GM19023 (cell line): ENCODE measurements around the gene SIK3.
A peak's percentile ranks its signal among the peaks of the same experiment; 100 is the strongest.
"Not testable (repeated sequence)": the region's sequence is repeated elsewhere in the genome, so short reads cannot be mapped to it uniquely, and the experiment has no call there.

Source experiments
- ATAC-seq: cut with Tn5 transposase; IDR thresholded peaks from one replicate; pipeline ENCODE4 v1.9.1; 2021; ENCODE audit warnings: mild to moderate bottlenecking, moderate library complexity; ENCODE audit not compliant: unreplicated experiment

SIK3 gene

GRCh38 chr11:117098269-117099232 lies at the start of gene SIK3:
Gene SIK3, minus strand, starts transcription at chr11:117098428. Its CDS starts 13 bp downstream, at chr11:117098415.
- peak; percentile 78 for ATAC-seq

GRCh38 chr11:117146521-117146920 lies 48.3 kb upstream of the SIK3 start:
- no peak for ATAC-seq

- no peak for ATAC-seq
These were observed 47.1 kb upstream of the SIK3 start for GRCh38 chr11:117145393-117145761.

- ATAC-seq: peak; percentile 54
These were observed 46.5 kb upstream of the SIK3 start for GRCh38 chr11:117144477-117145392.

GRCh38 chr11:117143871-117144476 lies 45.7 kb upstream of the SIK3 start, which contains the start of gene PAFAH1B2:
Gene PAFAH1B2, plus strand, starts transcription at chr11:117144287. Its CDS starts 8,161 bp downstream, at chr11:117152448.
- ATAC-seq: peak; percentile 97

GRCh38 chr11:117143390-117143789 lies 45.2 kb upstream of the SIK3 start:
- no peak for ATAC-seq

GRCh38 chr11:117137223-117138086 lies 39.2 kb upstream of the SIK3 start:
- ATAC-seq: not testable (repeated sequence)

- not testable (repeated sequence) for ATAC-seq
These were observed 36.8 kb upstream of the SIK3 start for GRCh38 chr11:117134979-117135378.

GRCh38 chr11:117134431-117134830 lies 36.2 kb upstream of the SIK3 start:
- no peak for ATAC-seq

- ATAC-seq: no peak
These were observed 32.7 kb upstream of the SIK3 start for GRCh38 chr11:117130879-117131278.

- ATAC-seq: not testable (repeated sequence)
These were observed 32.2 kb upstream of the SIK3 start for GRCh38 chr11:117130396-117130795.

GRCh38 chr11:117128289-117128688 lies 30.1 kb upstream of the SIK3 start:
- no peak for ATAC-seq

- ATAC-seq: no peak
These were observed 29.1 kb upstream of the SIK3 start for GRCh38 chr11:117127171-117127901.

GRCh38 chr11:117126223-117126965 lies 28.2 kb upstream of the SIK3 start:
- ATAC-seq: no peak

- no peak for ATAC-seq
These were observed 24.3 kb upstream of the SIK3 start for GRCh38 chr11:117122556-117122955.

- ATAC-seq: no peak
These were observed 22.9 kb upstream of the SIK3 start for GRCh38 chr11:117121176-117121575.

GRCh38 chr11:117117681-117118080 lies 19.5 kb upstream of the SIK3 start:
- ATAC-seq: no peak

GRCh38 chr11:117112939-117113338 lies 14.7 kb upstream of the SIK3 start:
- ATAC-seq: not testable (repeated sequence)

GRCh38 chr11:117112497-117112896 lies 14.3 kb upstream of the SIK3 start:
- not testable (repeated sequence) for ATAC-seq
